Fibroblast of lung (primary cell): ENCODE data around the gene DHX36.

ENCODE experiments used
- CTCF ChIP-seq, 2 donors: IDR thresholded peaks in 1 of 2; conservative IDR thresholded peaks in 1 of 2; 1 replicate in 1 of 2; 2 replicates in 1 of 2; pipeline ENCODE4 v1.5.1; 2011 to 2012; ENCODE audit warnings: low read length in 2 of 2, control low read depth in 1 of 2, inconsistent platforms in 1 of 2, low read depth in 1 of 2, mild to moderate bottlenecking in 1 of 2
- EZH2 ChIP-seq: IDR thresholded peaks from 2 replicates; pipeline ENCODE4 v1.5.1; 2012; ENCODE audit warnings: low read length, control low read depth, mild to moderate bottlenecking; ENCODE audit errors: missing control alignments

- TF ChIP-seq CTCF (conservative IDR thresholded peaks at IDR 0.05 in 1 of 2, IDR thresholded peaks at IDR 0.05 in 1 of 2; ENCODE audit: low read depth in 1 of 2, low read length in 2 of 2) = no peak
- no peak for TF ChIP-seq EZH2
These were observed 79.6 kb downstream of the DHX36 start for GRCh38 chr3:154244644-154245043.
